ENCODE measurements around the gene RIMS4. TPM values are rescaled to one million over a fixed set of nuclear protein-coding genes. Genes with fewer than 3 reads are reported as not detected.

The RIMS4 gene
- total RNA-seq, 2 experiments from 2014 or later, result not detected

GRCh38 chr20:44836601-44837120 lies 26.3 kb upstream of the RIMS4 start:
- ATAC-seq (ENCODE audit: poor library complexity), result no peak
- Histone ChIP-seq H3K27me3 (ENCODE audit: control insufficient read depth in 1 of 2, insufficient read depth in 2 of 2, low read length in 2 of 2) (peaks cover 7 to 8% of the 10 kb centered on the region in 2 experiments), H3K4me3 (ENCODE audit: low read length) (no peak overlapping the region), H3K4me1 (ENCODE audit: insufficient read depth, low read length) (no peaks in the 10 kb centered on the region), H3K36me3 (ENCODE audit: insufficient read depth, low read length) (no peaks in the 10 kb centered on the region), H3K9me3 (ENCODE audit: control insufficient read depth in 1 of 2, insufficient read depth in 1 of 2, low read length in 2 of 2) (no peaks in the 10 kb centered on the region), H3K27ac (ENCODE audit: low read depth in 1 of 2, low read length in 2 of 2) (no peak overlapping the region)
- H3K4me1 Mint-ChIP-seq (ENCODE audit: low read depth), result no peaks in the 10 kb centered on the region
- no peaks in the 10 kb centered on the region for H3K36me3 Mint-ChIP-seq (ENCODE audit: low read depth)
- CTCF ChIA-PET, result no interaction called here
- POLR2A ChIA-PET, result no interaction called here
- DNase-seq, result no peak
- intact Hi-C loops (cut with DNase I, micrococcal nuclease), result no loop called here
- H3K4me3 Mint-ChIP-seq, result no peak overlapping the region
- H3K27ac Mint-ChIP-seq, result no peak overlapping the region
- TF ChIP-seq CTCF (IDR thresholded peaks at IDR 0.05), result no peak
- peaks cover 26% of the 10 kb centered on the region for H3K27me3 Mint-ChIP-seq
- H3K9me3 Mint-ChIP-seq, result peaks cover 3% of the 10 kb centered on the region

GRCh38 chr20:44835661-44836221 lies 25.4 kb upstream of the RIMS4 start:
- H3K9me3 ChIP-seq (ENCODE audit: control insufficient read depth in 1 of 2, insufficient read depth in 1 of 2, low read length in 2 of 2), result no peaks in the 10 kb centered on the region
- Mint-ChIP-seq H3K27ac (no peak overlapping the region), H3K4me3 (no peak overlapping the region), H3K4me1 (ENCODE audit: low read depth) (no peaks in the 10 kb centered on the region), H3K27me3 (peaks cover 28% of the 10 kb centered on the region), H3K9me3 (peaks cover 3% of the 10 kb centered on the region), H3K36me3 (ENCODE audit: low read depth) (no peaks in the 10 kb centered on the region)
- H3K27me3 ChIP-seq (ENCODE audit: control insufficient read depth in 1 of 2, insufficient read depth in 2 of 2, low read length in 2 of 2), result peaks cover 11 to 12% of the 10 kb centered on the region in 2 experiments
- ChIA-PET POLR2A (no interaction called here), CTCF (no interaction called here)
- H3K36me3 ChIP-seq (ENCODE audit: insufficient read depth, low read length), result no peaks in the 10 kb centered on the region
- no peak for ATAC-seq (ENCODE audit: poor library complexity)
- no peaks in the 10 kb centered on the region for H3K4me1 ChIP-seq (ENCODE audit: insufficient read depth, low read length)
- intact Hi-C loops (cut with DNase I, micrococcal nuclease), result no loop called here
- TF ChIP-seq CTCF (IDR thresholded peaks at IDR 0.05), result no peak
- DNase-seq, result no peak
- H3K27ac ChIP-seq (ENCODE audit: low read depth in 1 of 2, low read length in 2 of 2), result no peak overlapping the region
- no peak overlapping the region for H3K4me3 ChIP-seq (ENCODE audit: low read length)

- intact Hi-C loops (cut with DNase I, micrococcal nuclease), result no loop called here
- no peak overlapping the region for H3K27ac Mint-ChIP-seq
Measured at GRCh38 chr20:44835116-44835515, 24.8 kb upstream of the RIMS4 start.

More at GRCh38 chr20:44835116-44835515, 24.8 kb upstream of the RIMS4 start:
- H3K4me1 Mint-ChIP-seq (ENCODE audit: low read depth), result no peaks in the 10 kb centered on the region
- peaks cover 11 to 14% of the 10 kb centered on the region in 2 experiments for H3K27me3 ChIP-seq (ENCODE audit: control insufficient read depth in 1 of 2, insufficient read depth in 2 of 2, low read length in 2 of 2)
- no peaks in the 10 kb centered on the region for H3K36me3 Mint-ChIP-seq (ENCODE audit: low read depth)
- peaks cover 28% of the 10 kb centered on the region for H3K27me3 Mint-ChIP-seq
- no peak overlapping the region for H3K27ac ChIP-seq (ENCODE audit: low read depth in 1 of 2, low read length in 2 of 2)
- H3K4me3 Mint-ChIP-seq, result no peak overlapping the region
- no peaks in the 10 kb centered on the region for H3K9me3 Mint-ChIP-seq
- no peaks in the 10 kb centered on the region for H3K4me1 ChIP-seq (ENCODE audit: insufficient read depth, low read length)
- CTCF ChIA-PET, result no interaction called here
- ATAC-seq (ENCODE audit: poor library complexity) (no peak), DNase-seq (no peak)
- no peak overlapping the region for H3K4me3 ChIP-seq (ENCODE audit: low read length)
- H3K36me3 ChIP-seq (ENCODE audit: insufficient read depth, low read length), result no peaks in the 10 kb centered on the region
- peaks cover 0 to 3% of the 10 kb centered on the region in 2 experiments for H3K9me3 ChIP-seq (ENCODE audit: control insufficient read depth in 1 of 2, insufficient read depth in 1 of 2, low read length in 2 of 2)
- POLR2A ChIA-PET, result no interaction called here
- no peak for TF ChIP-seq CTCF (IDR thresholded peaks at IDR 0.05)
